ENCODE data around the gene P2RX7. TPM values are rescaled to one million over a fixed set of nuclear protein-coding genes. Genes with fewer than 3 reads are reported as not detected.
"Not testable (repeated sequence)": the region's sequence is repeated elsewhere in the genome, so short reads cannot be mapped to it uniquely, and the experiment has no call there.

Gene P2RX7
- total and polyA plus RNA-seq, 4 donors, result 2.1 to 12.8 (median 4.1) TPM

- H3K4me3 ChIP-seq (ENCODE audit: low read length in 2 of 2), result no peak overlapping the region
- intact Hi-C loops (cut with DNase I), result no loop called here
- H3K36me3 ChIP-seq (ENCODE audit: control insufficient read depth in 1 of 2, insufficient read depth in 2 of 2, low read length in 1 of 2), result no peaks in the 10 kb centered on the region
- WGBS, 2 donors, result 93 to 94% methylated on average over 5 of the region's 5 CpGs
- H3K9me3 ChIP-seq (ENCODE audit: control insufficient read depth, low read length), result peaks cover 3% of the 10 kb centered on the region
- no peaks in the 10 kb centered on the region for H3K4me1 ChIP-seq (ENCODE audit: control insufficient read depth in 1 of 2, insufficient read depth in 2 of 2, low read length in 2 of 2)
- peaks cover 0 to 2% of the 10 kb centered on the region in 2 donors for H3K27me3 ChIP-seq (ENCODE audit: control insufficient read depth in 1 of 2, insufficient read depth in 2 of 2, low read length in 1 of 2)
- ATAC-seq (ENCODE audit: low FRiP score) (no peak), DNase-seq (no peak)
- H3K27ac ChIP-seq (ENCODE audit: low read depth in 1 of 2, low read length in 2 of 2), result no peak overlapping the region
These were observed 6.6 kb downstream of the P2RX7 start for GRCh38 chr12:121139286-121139685.

DNA sequence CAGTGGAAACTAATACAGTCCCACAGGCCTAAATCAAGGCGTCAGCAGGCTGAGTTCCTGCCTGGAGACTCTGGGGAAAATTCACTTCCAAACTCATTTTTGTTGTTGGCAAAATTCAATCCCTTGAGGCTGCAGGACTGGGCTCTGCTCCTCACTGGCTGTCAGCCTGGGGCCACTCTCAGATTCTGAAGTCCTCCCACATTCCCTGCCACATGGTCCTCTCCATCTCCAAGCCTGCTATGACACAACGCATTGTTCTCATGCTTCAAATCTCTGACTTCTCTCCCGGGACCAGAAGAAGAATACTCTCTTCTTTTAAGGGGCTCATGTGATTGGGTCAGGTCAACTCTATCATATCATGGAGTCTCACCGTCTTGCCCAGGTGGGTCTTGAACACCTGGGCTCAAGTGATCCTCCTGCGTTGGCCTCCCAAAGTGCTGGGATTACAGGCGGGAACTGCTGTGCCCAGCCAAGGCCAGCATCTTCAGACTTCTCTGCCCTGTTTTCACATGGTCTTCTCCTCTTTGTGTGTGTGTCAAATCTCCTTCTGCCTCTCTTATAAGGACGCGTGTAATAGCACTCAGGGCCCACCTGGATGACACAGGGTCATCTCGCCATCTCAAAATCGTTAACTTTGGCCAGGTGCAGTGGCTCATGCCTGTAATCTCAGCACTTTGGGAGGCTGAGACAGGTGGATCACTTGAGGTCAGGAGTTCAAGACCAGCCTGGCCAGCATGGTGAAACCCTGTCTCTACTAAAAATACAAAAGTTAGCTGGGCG is 9.7 kb downstream of the P2RX7 start:
- H3K4me1 ChIP-seq (ENCODE audit: control insufficient read depth in 1 of 2, insufficient read depth in 2 of 2, low read length in 2 of 2), result no peaks in the 10 kb centered on the region
- 86 to 95% methylated on average over 11 of the region's 11 CpGs for WGBS, 2 donors
- intact Hi-C loops (cut with DNase I), result no loop called here
- H3K4me3 ChIP-seq (ENCODE audit: low read length in 2 of 2), result no peak overlapping the region
- peaks cover 3% of the 10 kb centered on the region for H3K9me3 ChIP-seq (ENCODE audit: control insufficient read depth, low read length)
- DNase-seq, result no peak
- no peak for ATAC-seq (ENCODE audit: low FRiP score)
- no peaks in the 10 kb centered on the region for H3K36me3 ChIP-seq (ENCODE audit: control insufficient read depth in 1 of 2, insufficient read depth in 2 of 2, low read length in 1 of 2)
- peaks cover 0 to 2% of the 10 kb centered on the region in 2 donors for H3K27me3 ChIP-seq (ENCODE audit: control insufficient read depth in 1 of 2, insufficient read depth in 2 of 2, low read length in 1 of 2)
- H3K27ac ChIP-seq (ENCODE audit: low read depth in 1 of 2, low read length in 2 of 2), result no peak overlapping the region

DNA sequence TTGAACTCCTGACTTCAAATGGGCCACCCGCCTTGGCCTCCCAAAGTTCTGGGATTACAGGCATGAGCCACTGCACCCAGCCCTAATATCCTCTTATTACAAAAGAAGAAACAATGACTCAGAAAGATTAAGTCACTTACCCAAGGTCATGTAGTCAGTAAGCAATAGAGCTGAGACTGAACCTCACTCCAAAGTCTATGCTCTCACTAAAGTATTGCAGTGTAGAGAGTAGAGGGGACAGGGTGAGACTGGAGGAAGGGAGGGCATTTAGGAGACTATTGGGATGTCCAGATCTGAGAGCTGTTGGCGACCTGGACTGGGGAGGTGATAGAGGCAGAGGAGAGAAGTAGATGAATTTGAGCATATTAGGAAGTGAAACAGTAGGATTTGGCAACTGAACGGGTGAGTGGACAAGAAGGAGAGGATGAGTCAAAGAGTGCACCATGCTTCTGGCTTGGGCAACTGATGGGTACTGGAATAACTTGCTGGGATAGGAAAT is 11.8 kb downstream of the P2RX7 start:
- no peak overlapping the region for H3K4me3 ChIP-seq (ENCODE audit: low read length in 2 of 2)

DNA sequence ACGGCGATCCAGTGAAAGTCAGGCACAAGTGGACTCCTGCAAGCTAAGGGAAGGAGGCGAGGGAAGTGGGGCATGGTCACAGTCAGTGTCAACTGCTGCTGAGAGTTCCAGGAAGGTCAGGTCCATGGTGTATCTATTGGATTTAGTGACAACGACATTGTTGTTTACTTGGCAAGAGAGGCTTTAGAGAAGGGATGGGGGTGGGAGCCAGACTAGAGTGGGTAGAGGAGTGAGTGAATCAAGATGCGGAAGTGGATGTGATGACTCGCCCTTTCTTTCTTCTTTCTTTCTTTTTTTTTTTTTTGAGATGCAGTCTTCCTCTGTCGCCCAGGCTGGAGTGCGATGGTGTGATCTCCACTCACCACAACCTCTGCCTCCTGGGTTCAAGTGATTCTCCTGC is 12.5 kb downstream of the P2RX7 start:
- ATAC-seq (ENCODE audit: low FRiP score) (no peak), DNase-seq (no peak)
- Histone ChIP-seq H3K4me1 (ENCODE audit: control insufficient read depth in 1 of 2, insufficient read depth in 2 of 2, low read length in 2 of 2) (no peaks in the 10 kb centered on the region), H3K27ac (ENCODE audit: low read depth in 1 of 2, low read length in 2 of 2) (no peak overlapping the region), H3K36me3 (ENCODE audit: control insufficient read depth in 1 of 2, insufficient read depth in 2 of 2, low read length in 1 of 2) (no peaks in the 10 kb centered on the region), H3K4me3 (ENCODE audit: low read length in 2 of 2) (no peak overlapping the region), H3K27me3 (ENCODE audit: control insufficient read depth in 1 of 2, insufficient read depth in 2 of 2, low read length in 1 of 2) (peaks cover 0 to 2% of the 10 kb centered on the region in 2 donors), H3K9me3 (ENCODE audit: control insufficient read depth, low read length) (peaks cover 3% of the 10 kb centered on the region)
- WGBS, 2 donors, result 82 to 84% methylated on average over 8 of the region's 8 CpGs
- intact Hi-C loops (cut with DNase I), result no loop called here

More for the DNA sequence above, 11.8 kb downstream of the P2RX7 start:
- 86 to 87% methylated on average over 3 of the region's 3 CpGs for WGBS, 2 donors
- Histone ChIP-seq H3K9me3 (ENCODE audit: control insufficient read depth, low read length) (peaks cover 3% of the 10 kb centered on the region), H3K36me3 (ENCODE audit: control insufficient read depth in 1 of 2, insufficient read depth in 2 of 2, low read length in 1 of 2) (no peaks in the 10 kb centered on the region), H3K4me1 (ENCODE audit: control insufficient read depth in 1 of 2, insufficient read depth in 2 of 2, low read length in 2 of 2) (no peaks in the 10 kb centered on the region), H3K27me3 (ENCODE audit: control insufficient read depth in 1 of 2, insufficient read depth in 2 of 2, low read length in 1 of 2) (peaks cover 0 to 2% of the 10 kb centered on the region in 2 donors), H3K27ac (ENCODE audit: low read depth in 1 of 2, low read length in 2 of 2) (no peak overlapping the region)
- ATAC-seq (ENCODE audit: low FRiP score), result no peak
- intact Hi-C loops (cut with DNase I), result no loop called here
- DNase-seq, result no peak

DNA sequence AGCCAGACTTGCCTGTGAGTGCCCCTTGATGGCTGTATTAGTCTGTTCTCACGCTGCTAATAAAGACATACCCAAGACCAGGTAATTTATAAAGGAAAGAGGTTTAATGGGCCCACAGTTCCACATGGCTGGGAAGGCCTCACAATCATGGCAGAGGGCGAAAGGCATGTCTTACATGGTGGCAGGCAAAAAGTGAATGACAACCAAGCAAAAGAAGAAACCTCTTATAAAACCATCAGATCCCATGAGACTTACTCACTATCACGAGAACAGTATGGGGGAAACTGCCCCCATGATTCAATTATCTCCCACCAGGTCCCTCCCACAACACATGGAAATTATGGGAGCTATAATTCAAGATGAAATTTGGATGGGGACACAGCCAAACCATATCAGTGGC is 16.6 kb downstream of the P2RX7 start:
- WGBS, 2 donors, result 90 to 93% methylated on average over 3 of the region's 3 CpGs
- intact Hi-C loops (cut with DNase I); H3K9me3 ChIP-seq (ENCODE audit: control insufficient read depth, low read length); H3K27ac ChIP-seq (ENCODE audit: low read depth in 1 of 2, low read length in 2 of 2); H3K4me3 ChIP-seq (ENCODE audit: low read length in 2 of 2); H3K4me1 ChIP-seq (ENCODE audit: control insufficient read depth in 1 of 2, insufficient read depth in 2 of 2, low read length in 2 of 2); DNase-seq; H3K36me3 ChIP-seq (ENCODE audit: control insufficient read depth in 1 of 2, insufficient read depth in 2 of 2, low read length in 1 of 2); ATAC-seq (ENCODE audit: low FRiP score); H3K27me3 ChIP-seq (ENCODE audit: control insufficient read depth in 1 of 2, insufficient read depth in 2 of 2, low read length in 1 of 2): not testable (repeated sequence)

- Histone ChIP-seq H3K36me3 (ENCODE audit: control insufficient read depth in 1 of 2, insufficient read depth in 2 of 2, low read length in 1 of 2) (no peaks in the 10 kb centered on the region), H3K9me3 (ENCODE audit: control insufficient read depth, low read length) (peaks cover 4% of the 10 kb centered on the region), H3K4me1 (ENCODE audit: control insufficient read depth in 1 of 2, insufficient read depth in 2 of 2, low read length in 2 of 2) (no peaks in the 10 kb centered on the region), H3K27ac (ENCODE audit: low read depth in 1 of 2, low read length in 2 of 2) (no peak overlapping the region), H3K27me3 (ENCODE audit: control insufficient read depth in 1 of 2, insufficient read depth in 2 of 2, low read length in 1 of 2) (no peaks in the 10 kb centered on the region), H3K4me3 (ENCODE audit: low read length in 2 of 2) (no peak overlapping the region)
- ATAC-seq (ENCODE audit: low FRiP score), result no peak
- no peak for DNase-seq
- intact Hi-C loops (cut with DNase I), result no loop called here
- WGBS, 2 donors, result 81 to 88% methylated on average over 14 of the region's 14 CpGs
These were observed 22.2 kb downstream of the P2RX7 start for GRCh38 chr12:121154793-121155375.

- intact Hi-C loops (cut with DNase I), result no loop called here
- H3K27ac ChIP-seq (ENCODE audit: low read depth in 1 of 2, low read length in 2 of 2), result no peak overlapping the region
- H3K9me3 ChIP-seq (ENCODE audit: control insufficient read depth, low read length), result peaks cover 4% of the 10 kb centered on the region
- no peaks in the 10 kb centered on the region for H3K36me3 ChIP-seq (ENCODE audit: control insufficient read depth in 1 of 2, insufficient read depth in 2 of 2, low read length in 1 of 2)
- no peaks in the 10 kb centered on the region for H3K27me3 ChIP-seq (ENCODE audit: control insufficient read depth in 1 of 2, insufficient read depth in 2 of 2, low read length in 1 of 2)
- H3K4me1 ChIP-seq (ENCODE audit: control insufficient read depth in 1 of 2, insufficient read depth in 2 of 2, low read length in 2 of 2), result no peaks in the 10 kb centered on the region
- no peak for ATAC-seq (ENCODE audit: low FRiP score)
- no peak for DNase-seq
- no peak overlapping the region for H3K4me3 ChIP-seq (ENCODE audit: low read length in 2 of 2)
- WGBS, 2 donors, result 65 to 82% methylated on average over 5 of the region's 5 CpGs
These were observed 23.7 kb downstream of the P2RX7 start for GRCh38 chr12:121156365-121156764.

GRCh38 chr12:121158085-121158484 is 25.4 kb downstream of the P2RX7 start:
- intact Hi-C loops (cut with DNase I), result no loop called here
- H3K9me3 ChIP-seq (ENCODE audit: control insufficient read depth, low read length), result peaks cover 4% of the 10 kb centered on the region
- H3K36me3 ChIP-seq (ENCODE audit: control insufficient read depth in 1 of 2, insufficient read depth in 2 of 2, low read length in 1 of 2), result no peaks in the 10 kb centered on the region
- ATAC-seq (ENCODE audit: low FRiP score) (no peak), DNase-seq (no peak)
- H3K27ac ChIP-seq (ENCODE audit: low read depth in 1 of 2, low read length in 2 of 2), result no peak overlapping the region
- no peaks in the 10 kb centered on the region for H3K27me3 ChIP-seq (ENCODE audit: control insufficient read depth in 1 of 2, insufficient read depth in 2 of 2, low read length in 1 of 2)
- H3K4me1 ChIP-seq (ENCODE audit: control insufficient read depth in 1 of 2, insufficient read depth in 2 of 2, low read length in 2 of 2), result no peaks in the 10 kb centered on the region
- no peak overlapping the region for H3K4me3 ChIP-seq (ENCODE audit: low read length in 2 of 2)
- WGBS, 2 donors, result 97 to 99% methylated on average over 3 of the region's 3 CpGs
